ENCODE data around the gene CTNNA2.

- TF ChIP-seq, protein P1, sequence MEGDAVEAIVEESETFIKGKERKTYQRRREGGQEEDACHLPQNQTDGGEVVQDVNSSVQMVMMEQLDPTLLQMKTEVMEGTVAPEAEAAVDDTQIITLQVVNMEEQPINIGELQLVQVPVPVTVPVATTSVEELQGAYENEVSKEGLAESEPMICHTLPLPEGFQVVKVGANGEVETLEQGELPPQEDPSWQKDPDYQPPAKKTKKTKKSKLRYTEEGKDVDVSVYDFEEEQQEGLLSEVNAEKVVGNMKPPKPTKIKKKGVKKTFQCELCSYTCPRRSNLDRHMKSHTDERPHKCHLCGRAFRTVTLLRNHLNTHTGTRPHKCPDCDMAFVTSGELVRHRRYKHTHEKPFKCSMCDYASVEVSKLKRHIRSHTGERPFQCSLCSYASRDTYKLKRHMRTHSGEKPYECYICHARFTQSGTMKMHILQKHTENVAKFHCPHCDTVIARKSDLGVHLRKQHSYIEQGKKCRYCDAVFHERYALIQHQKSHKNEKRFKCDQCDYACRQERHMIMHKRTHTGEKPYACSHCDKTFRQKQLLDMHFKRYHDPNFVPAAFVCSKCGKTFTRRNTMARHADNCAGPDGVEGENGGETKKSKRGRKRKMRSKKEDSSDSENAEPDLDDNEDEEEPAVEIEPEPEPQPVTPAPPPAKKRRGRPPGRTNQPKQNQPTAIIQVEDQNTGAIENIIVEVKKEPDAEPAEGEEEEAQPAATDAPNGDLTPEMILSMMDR (IDR thresholded peaks at IDR 0.05; ENCODE audit: borderline replicate concordance, extremely low read depth, low read length, poor library complexity, severe bottlenecking), result no peak
- TF ChIP-seq EZH2 (IDR thresholded peaks at IDR 0.05; ENCODE audit: borderline replicate concordance, low read depth, low read length, severe bottlenecking), result no peak
Observed at GRCh38 chr2:79669714-79670113, 156.9 kb downstream of the CTNNA2 start.
